Activated naive CD8-positive, alpha-beta T cell treated with anti-CD3 and anti-CD28 coated beads, Interleukin-2, amount 50 U/mL, for 24 hours (primary cell): Measurements from ENCODE around the gene LENG8.
A peak's percentile ranks its signal among the peaks of the same experiment; 100 is the strongest.

Source experiments
- ATAC-seq: fragments of 150-1000 bp; cut with Tn5 transposase; one replicate; pipeline ENCODE4 v1.10.0; 2021
- DNase-seq: peaks from one replicate; pipeline ENCODE4 v3.0.0; 2021
- H3K27ac Mint-ChIP-seq: one replicate; pipeline ENCODE4 v1.8.0; 2021; ENCODE audit warnings: mild to moderate bottlenecking, mixed read lengths
- H3K27me3 Mint-ChIP-seq: one replicate; pipeline ENCODE4 v1.8.0; 2021; ENCODE audit warnings: mixed read lengths
- H3K36me3 Mint-ChIP-seq: one replicate; pipeline ENCODE4 v1.8.0; 2021; ENCODE audit warnings: low read depth, mixed read lengths
- H3K4me1 Mint-ChIP-seq: one replicate; pipeline ENCODE4 v1.8.0; 2021; ENCODE audit warnings: mixed read lengths
- H3K4me3 Mint-ChIP-seq: one replicate; pipeline ENCODE4 v1.8.0; 2021; ENCODE audit warnings: mild to moderate bottlenecking, moderate library complexity, mixed read lengths
- H3K9me3 Mint-ChIP-seq: one replicate; pipeline ENCODE4 v1.8.0; 2021; ENCODE audit warnings: mixed read lengths

The LENG8 gene

DNA sequence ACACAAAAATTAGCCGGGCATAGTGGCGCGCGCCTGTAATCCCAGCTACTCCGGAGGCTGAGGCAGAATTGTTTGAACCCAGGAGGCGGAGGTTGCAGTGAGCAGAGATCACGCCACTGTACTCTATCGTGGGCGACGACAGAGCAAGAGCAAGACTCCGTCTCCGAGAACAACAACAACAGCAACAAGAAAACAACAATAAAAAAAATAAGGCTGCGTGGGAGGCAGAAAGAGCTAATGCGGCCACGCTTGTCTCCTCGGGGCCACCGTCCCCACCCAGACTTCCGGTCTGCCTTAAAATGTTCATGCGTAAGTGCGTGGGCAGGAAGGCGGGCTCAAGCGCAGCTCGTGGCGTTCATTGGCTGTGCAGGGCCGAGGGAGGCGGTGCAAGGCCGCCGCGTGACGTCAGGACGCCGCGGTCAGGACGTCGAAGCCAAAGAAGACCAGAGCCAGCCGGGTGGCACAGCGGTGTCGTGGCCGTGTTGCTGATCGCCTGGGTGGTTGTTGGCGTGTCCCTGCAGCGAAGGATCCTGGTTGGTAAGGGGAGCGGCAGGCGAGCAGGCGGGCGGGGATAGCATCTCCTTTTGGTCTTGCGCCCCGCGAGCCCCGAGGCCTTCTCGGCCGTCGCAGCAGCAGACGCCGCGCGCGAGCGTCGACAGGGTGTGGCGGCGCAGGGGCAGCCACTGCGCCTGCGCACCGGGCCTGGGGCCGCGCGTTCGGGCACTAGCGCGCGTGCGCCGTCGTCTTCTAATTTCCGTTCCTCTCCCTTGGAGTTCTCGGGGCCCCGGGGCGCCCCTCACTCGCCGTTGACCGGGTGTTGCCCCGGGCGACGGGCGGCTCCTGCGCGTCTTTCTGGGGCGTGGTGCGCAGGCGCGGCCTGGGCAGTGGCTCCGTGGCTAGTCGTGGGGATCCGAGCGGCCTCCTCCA lies at the start of gene LENG8:
Gene LENG8 (plus strand): TSS at position 426 of the 927 bp plus-strand sequence. CDS start 2,146 bp downstream, outside the sequence.
- peak within 1 kb of the TSS; percentile 91 for H3K4me3 Mint-ChIP-seq
- peak; percentile 91 for ATAC-seq
- H3K4me1 Mint-ChIP-seq: peaks cover 46% of the 10 kb centered on the region
- H3K36me3 Mint-ChIP-seq: peaks cover 46% of the 10 kb centered on the region
- peak within 1 kb of the TSS; percentile 99 for H3K27ac Mint-ChIP-seq
- H3K27me3 Mint-ChIP-seq: peaks cover 5% of the 10 kb centered on the region
- H3K9me3 Mint-ChIP-seq: no peaks in the 10 kb centered on the region
- peak; percentile 95 for DNase-seq

DNA sequence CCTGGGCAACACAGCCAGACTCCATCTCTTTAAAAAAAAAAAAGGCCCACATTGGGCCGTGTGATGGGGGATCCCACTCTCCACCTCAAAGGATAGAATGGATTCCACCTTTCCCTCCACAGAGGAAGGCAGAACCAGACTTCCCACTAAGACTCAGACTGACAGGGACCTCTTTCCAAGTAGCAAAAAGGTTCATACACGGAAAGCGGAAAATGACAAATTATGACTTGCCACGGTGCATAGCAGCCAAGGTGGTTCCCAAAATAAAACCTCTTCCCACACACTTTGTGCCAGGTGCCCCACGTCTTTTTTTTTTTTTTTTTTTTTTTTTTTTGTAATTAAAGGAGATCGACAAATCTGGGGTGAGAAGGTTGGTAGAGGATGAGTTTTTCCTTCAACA lies 48.1 kb upstream of the LENG8 start:
- Mint-ChIP-seq H3K4me3 (no peak overlapping the region), H3K27me3 (peaks cover 2% of the 10 kb centered on the region), H3K4me1 (no peaks in the 10 kb centered on the region), H3K9me3 (no peaks in the 10 kb centered on the region), H3K36me3 (no peaks in the 10 kb centered on the region), H3K27ac (no peak overlapping the region)
- no peak for DNase-seq
- no peak for ATAC-seq

DNA sequence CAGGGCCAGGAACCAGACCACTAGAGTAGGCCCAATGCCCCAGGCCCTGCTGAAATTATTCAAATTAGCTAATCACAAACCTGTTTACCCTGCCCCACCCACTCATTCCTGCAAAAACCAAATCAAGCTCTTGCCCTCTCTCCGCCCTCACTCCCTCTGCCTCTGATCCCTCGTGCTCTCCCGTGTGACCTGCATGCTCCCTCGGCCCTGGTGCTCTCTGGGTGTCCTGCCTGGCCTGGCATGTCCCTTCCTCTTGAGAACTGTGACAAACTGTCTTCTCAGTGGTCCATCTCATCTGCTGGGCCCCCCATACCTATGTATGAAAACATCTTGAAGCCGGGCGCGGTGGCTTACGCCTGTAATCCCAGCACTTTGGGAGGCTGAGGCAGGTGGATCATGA lies 45.9 kb upstream of the LENG8 start:
- Mint-ChIP-seq H3K36me3 (no peaks in the 10 kb centered on the region), H3K27ac (no peak overlapping the region), H3K4me3 (no peak overlapping the region), H3K9me3 (peaks cover under 1% of the 10 kb centered on the region), H3K4me1 (no peaks in the 10 kb centered on the region), H3K27me3 (peaks cover 2% of the 10 kb centered on the region)
- DNase-seq: no peak
- no peak for ATAC-seq

DNA sequence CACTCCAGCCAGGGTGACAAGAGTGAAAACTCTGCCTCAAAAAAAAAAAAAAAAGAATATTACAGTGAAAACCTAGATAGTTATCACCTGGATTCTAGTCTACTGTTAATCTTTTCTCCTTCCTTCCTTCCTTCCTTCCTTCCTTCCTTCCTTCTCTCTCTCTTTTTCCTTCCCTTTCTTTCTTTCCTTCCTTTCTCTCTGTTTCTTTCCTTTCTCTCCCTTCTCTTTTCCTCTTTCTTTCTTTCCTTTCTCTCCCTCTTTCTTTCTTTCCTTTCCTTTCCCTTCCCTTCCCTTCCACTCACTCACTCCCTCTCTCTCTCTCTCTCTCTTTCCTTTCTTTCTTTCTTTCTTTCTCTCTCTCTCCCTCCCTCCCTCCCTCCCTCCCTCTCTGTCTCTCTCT lies 43.4 kb upstream of the LENG8 start:
- ATAC-seq: no peak
- no peaks in the 10 kb centered on the region for H3K36me3 Mint-ChIP-seq
- no peak overlapping the region for H3K27ac Mint-ChIP-seq

GRCh38 chr19:54407780-54408179 lies 41.2 kb upstream of the LENG8 start:
- Mint-ChIP-seq H3K27me3 (peaks cover 10% of the 10 kb centered on the region), H3K9me3 (peaks cover 3% of the 10 kb centered on the region), H3K36me3 (no peaks in the 10 kb centered on the region), H3K4me1 (no peaks in the 10 kb centered on the region), H3K27ac (no peak overlapping the region), H3K4me3 (no peak overlapping the region)
- ATAC-seq (no peak), DNase-seq (no peak)

More for the DNA sequence above, 43.4 kb upstream of the LENG8 start:
- Mint-ChIP-seq H3K4me1 (no peaks in the 10 kb centered on the region), H3K4me3 (no peak overlapping the region), H3K27me3 (peaks cover 2% of the 10 kb centered on the region), H3K9me3 (peaks cover 3% of the 10 kb centered on the region)
- DNase-seq: no peak

DNA sequence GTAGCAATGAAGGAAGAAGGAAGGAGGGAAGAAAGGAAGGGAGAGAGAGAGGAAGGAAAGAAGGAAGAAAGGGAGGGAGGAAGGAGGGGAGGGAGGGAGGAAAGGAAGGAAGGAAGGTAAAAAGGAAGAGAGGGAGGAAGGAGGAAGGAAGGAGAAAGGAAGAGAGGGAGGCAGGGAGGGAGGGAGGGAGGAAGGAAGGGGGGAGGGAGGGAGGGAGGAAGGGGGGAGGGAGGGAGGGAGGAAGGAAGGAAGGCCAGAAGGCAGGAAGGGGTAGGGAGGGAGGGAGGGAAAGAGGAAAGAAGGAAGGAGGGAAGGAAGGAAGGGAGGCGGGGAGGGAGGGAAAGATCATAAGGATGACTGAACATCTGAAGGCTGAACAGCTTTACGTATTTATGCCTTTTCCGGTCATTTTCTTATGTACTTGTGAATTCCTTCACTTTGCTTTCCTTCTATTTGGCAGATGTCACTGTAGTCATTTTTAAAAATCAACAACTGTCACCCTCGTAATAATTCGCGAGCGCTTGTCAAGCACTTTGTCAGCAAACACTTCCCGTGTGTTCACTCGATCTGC lies 40.5 kb upstream of the LENG8 start:
- no peak overlapping the region for H3K27ac Mint-ChIP-seq
- no peak for ATAC-seq
- no peaks in the 10 kb centered on the region for H3K4me1 Mint-ChIP-seq
- no peaks in the 10 kb centered on the region for H3K36me3 Mint-ChIP-seq
- H3K4me3 Mint-ChIP-seq: no peak overlapping the region
- no peak for DNase-seq
- peaks cover 11% of the 10 kb centered on the region for H3K27me3 Mint-ChIP-seq
- H3K9me3 Mint-ChIP-seq: peaks cover 3% of the 10 kb centered on the region

- no peak for ATAC-seq
- Mint-ChIP-seq H3K27ac (no peak overlapping the region), H3K4me3 (no peak overlapping the region), H3K27me3 (peaks cover 29% of the 10 kb centered on the region), H3K4me1 (peaks cover 5% of the 10 kb centered on the region), H3K9me3 (peaks cover 8% of the 10 kb centered on the region), H3K36me3 (peaks cover 2% of the 10 kb centered on the region)
- no peak for DNase-seq
Measured at GRCh38 chr19:54411033-54411432, 38.0 kb upstream of the LENG8 start.

DNA sequence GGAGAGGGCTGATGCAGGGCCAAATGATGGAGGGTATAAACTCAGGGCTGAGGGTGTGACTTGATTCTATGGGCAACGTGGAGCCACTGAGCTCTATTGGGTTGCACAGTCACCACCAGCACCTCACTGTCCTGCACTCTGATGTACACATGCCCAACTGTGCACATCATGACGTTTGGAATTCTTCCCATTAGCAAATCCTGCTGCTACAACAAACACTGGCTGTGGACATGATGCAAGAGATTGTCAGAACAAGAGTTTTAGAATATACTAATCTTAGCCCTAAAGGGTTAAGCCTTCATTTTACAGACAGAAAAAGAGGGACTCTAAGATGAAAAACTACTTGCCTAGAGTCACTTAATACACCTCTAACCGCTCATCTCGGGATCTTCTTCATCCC lies 36.1 kb upstream of the LENG8 start:
- no peak overlapping the region for H3K27ac Mint-ChIP-seq
- peaks cover 38% of the 10 kb centered on the region for H3K27me3 Mint-ChIP-seq
- H3K4me3 Mint-ChIP-seq: no peak overlapping the region
- H3K36me3 Mint-ChIP-seq: peaks cover 2% of the 10 kb centered on the region
- H3K9me3 Mint-ChIP-seq: peaks cover 8% of the 10 kb centered on the region
- DNase-seq (no peak), ATAC-seq (no peak)
- H3K4me1 Mint-ChIP-seq: peaks cover 13% of the 10 kb centered on the region

- Mint-ChIP-seq H3K9me3 (peaks cover 5% of the 10 kb centered on the region), H3K36me3 (peaks cover 2% of the 10 kb centered on the region), H3K4me1 (peaks cover 19% of the 10 kb centered on the region), H3K27me3 (peaks cover 42% of the 10 kb centered on the region), H3K27ac (peak overlapping the region; percentile 77), H3K4me3 (no peak overlapping the region)
- ATAC-seq (no peak), DNase-seq (no peak)
Measured at GRCh38 chr19:54414156-54414555, 34.8 kb upstream of the LENG8 start.

- H3K36me3 Mint-ChIP-seq: peaks cover 2% of the 10 kb centered on the region
- H3K4me3 Mint-ChIP-seq: no peak within 1 kb of the TSS
- peaks cover 19% of the 10 kb centered on the region for H3K4me1 Mint-ChIP-seq
- DNase-seq: peak; percentile 73
- ATAC-seq: no peak
- H3K9me3 Mint-ChIP-seq: peaks cover 5% of the 10 kb centered on the region
- peak within 1 kb of the TSS; percentile 77 for H3K27ac Mint-ChIP-seq
- peaks cover 48% of the 10 kb centered on the region for H3K27me3 Mint-ChIP-seq
Measured at GRCh38 chr19:54415208-54415900, 33.6 kb upstream of the LENG8 start, which contains the start of gene TTYH1. Gene TTYH1, plus strand, starts transcription at chr19:54415464. Its CDS starts 89 bp downstream, at chr19:54415553.

GRCh38 chr19:54415901-54416673 lies 32.9 kb upstream of the LENG8 start:
- DNase-seq (no peak), ATAC-seq (no peak)
- peaks cover 45% of the 10 kb centered on the region for H3K27me3 Mint-ChIP-seq
- H3K4me3 Mint-ChIP-seq: no peak overlapping the region
- H3K9me3 Mint-ChIP-seq: peaks cover 5% of the 10 kb centered on the region
- H3K27ac Mint-ChIP-seq: no peak overlapping the region
- H3K4me1 Mint-ChIP-seq: peaks cover 19% of the 10 kb centered on the region
- H3K36me3 Mint-ChIP-seq: peaks cover 2% of the 10 kb centered on the region

GRCh38 chr19:54416695-54417491 lies 32.1 kb upstream of the LENG8 start:
- DNase-seq: no peak
- no peak for ATAC-seq
- Mint-ChIP-seq H3K27ac (peak overlapping the region; percentile 0), H3K4me1 (peaks cover 19% of the 10 kb centered on the region), H3K36me3 (peaks cover 2% of the 10 kb centered on the region), H3K27me3 (peaks cover 43% of the 10 kb centered on the region), H3K4me3 (no peak overlapping the region), H3K9me3 (peaks cover 5% of the 10 kb centered on the region)

GRCh38 chr19:54418030-54418929 lies 30.7 kb upstream of the LENG8 start:
- Mint-ChIP-seq H3K4me3 (peak overlapping the region; percentile 48), H3K27me3 (peaks cover 43% of the 10 kb centered on the region), H3K27ac (peak overlapping the region; percentile 52), H3K9me3 (peaks cover 5% of the 10 kb centered on the region), H3K4me1 (peaks cover 19% of the 10 kb centered on the region), H3K36me3 (peaks cover 2% of the 10 kb centered on the region)
- DNase-seq (peak; percentile 39), ATAC-seq (peak; percentile 60)
